Endodermal cell (in vitro differentiated cells): ENCODE results near the gene EHD3. TPM values are rescaled to one million over a fixed set of nuclear protein-coding genes. Genes with fewer than 3 reads are reported as not detected.

Experiments
- DNase-seq: peaks from one replicate; pipeline ENCODE4 v3.0.0-alpha.2; 2017
- H3K27ac ChIP-seq: 2 replicates; pipeline ENCODE4 v1.5.1; 2013; ENCODE audit warnings: mild to moderate bottlenecking, low read depth, low read length, moderate library complexity
- H3K27me3 ChIP-seq: 2 replicates; pipeline ENCODE4 v1.6.1; 2013; ENCODE audit warnings: mild to moderate bottlenecking, low read length, moderate library complexity; ENCODE audit not compliant: insufficient read depth, control insufficient read depth, poor library complexity, severe bottlenecking
- H3K36me3 ChIP-seq: 2 replicates; pipeline ENCODE4 v1.7.0; 2013; ENCODE audit warnings: mild to moderate bottlenecking, low read length, moderate library complexity; ENCODE audit not compliant: control insufficient read depth, insufficient read depth
- H3K4me1 ChIP-seq: one replicate; pipeline ENCODE4 v1.7.0; 2013; ENCODE audit warnings: low read length; ENCODE audit not compliant: control insufficient read depth, insufficient read depth
- H3K4me3 ChIP-seq: 2 replicates; pipeline ENCODE4 v1.5.1; 2013; ENCODE audit warnings: mild to moderate bottlenecking, low read length, moderate library complexity
- H3K9ac ChIP-seq: 2 replicates; pipeline ENCODE4 v1.6.1; 2013; ENCODE audit warnings: mild to moderate bottlenecking, low read length, moderate library complexity; ENCODE audit not compliant: poor library complexity, severe bottlenecking; ENCODE audit errors: extremely low read depth
- H3K9me3 ChIP-seq: 2 replicates; pipeline ENCODE4 v1.6.1; 2013; ENCODE audit warnings: mild to moderate bottlenecking, low read length, moderate library complexity; ENCODE audit not compliant: control insufficient read depth
- H3K27ac Mint-ChIP-seq: 2 replicates; pipeline ENCODE4 v1.8.0; 2020; ENCODE audit warnings: mixed read lengths
- H3K27me3 Mint-ChIP-seq: 2 replicates; pipeline ENCODE4 v1.8.0; 2021; ENCODE audit warnings: mild to moderate bottlenecking, mixed read lengths; ENCODE audit not compliant: insufficient read depth
- H3K36me3 Mint-ChIP-seq: 2 replicates; pipeline ENCODE4 v1.8.0; 2020; ENCODE audit warnings: low read depth, mixed read lengths
- H3K4me1 Mint-ChIP-seq: 2 replicates; pipeline ENCODE4 v1.8.0; 2020; ENCODE audit warnings: mixed read lengths
- H3K4me3 Mint-ChIP-seq: 2 replicates; pipeline ENCODE4 v1.8.0; 2020; ENCODE audit warnings: mild to moderate bottlenecking, moderate library complexity, mixed read lengths
- H3K9me3 Mint-ChIP-seq: 2 replicates; pipeline ENCODE4 v1.8.0; 2020; ENCODE audit warnings: mild to moderate bottlenecking, mixed read lengths
- CTCF ChIP-seq: fragments of 200-600 bp; sonication (generic); conservative IDR thresholded peaks from 2 replicates; pipeline ENCODE4 v1.5.0; 2021; ENCODE audit warnings: antibody characterized with exemption, mild to moderate bottlenecking
- WGBS, 2 experiments: methylation state at CpG; one replicate each; pipeline versions ENCODE4 v1.1.5 to v1.1.7; 2013; ENCODE audit warnings: missing lambda C conversion rate in 2 of 2, mixed read lengths in 1 of 2; ENCODE audit not compliant: insufficient coverage in 1 of 2, insufficient read length in 1 of 2; 5-methylcytosine and 5-hydroxymethylcytosine counted together
- long read RNA-seq, 4 experiments: library from polyadenylated mRNA in 2 of 4; library from RNA in 1 of 4; library from capped mRNA in 1 of 4; stranded (forward) in 3 of 4; unstranded in 1 of 4; transcript quantifications; one replicate each; pipeline ENCODE4 v2.0.0, GENCODE V29; 2020 to 2021; ENCODE audit warnings: inconsistent platforms in 1 of 4
- polyA plus RNA-seq, 2 experiments: library from polyadenylated mRNA; stranded (reverse); fragments of 50-300 nt; gene quantifications; one replicate each; pipeline ENCODE4 v1.2.3, GENCODE V29; 2013
- total RNA-seq, 2 donors: library from RNA; stranded (reverse); fragmentation: NEBNext Ultra II Directional in 1 of 2; extraction: Animal tissue kit (Norgen Biotek cat#: 25700) in 1 of 2; gene quantifications; 2 replicates in 1 of 2; 3 replicates in 1 of 2; pipeline ENCODE4 v1.2.1, GENCODE V29; 2021

The EHD3 gene
- total RNA-seq, result 10 to 100 TPM; 10.7 to 15.5 TPM
- 8.2 TPM for polyA plus RNA-seq (2013, experiment 1 of 2)
- polyA plus RNA-seq (2013, experiment 2 of 2), result 9.2 TPM
- long read RNA-seq, experiment 1, full-length matches to known transcripts, result 3 of 8 reads
- long read RNA-seq, experiment 1, partial matches to known transcripts, result 5 of 8 reads
- long read RNA-seq, experiment 1, other reads (novel, unspliced or antisense), result 0 of 8 reads
- long read RNA-seq, experiment 2, full-length matches to known transcripts, result 25 of 31 reads
- long read RNA-seq, experiment 2, partial matches to known transcripts, result 3 of 31 reads
- long read RNA-seq, experiment 2, other reads (novel, unspliced or antisense), result 3 of 31 reads
- long read RNA-seq, experiment 3, full-length matches to known transcripts, result 158 of 177 reads
- long read RNA-seq, experiment 3, partial matches to known transcripts, result 10 of 177 reads
- long read RNA-seq, experiment 3, other reads (novel, unspliced or antisense), result 9 of 177 reads
- long read RNA-seq, experiment 4, partial matches to known transcripts, result 0 of 3 reads
- long read RNA-seq, experiment 4, other reads (novel, unspliced or antisense), result 3 of 3 reads

GRCh38 chr2:31233741-31234682 lies at the start of gene EHD3:
EHD3 (plus strand) TSS chr2:31234152; CDS start chr2:31234622, 470 bp downstream.
- H3K9me3 ChIP-seq, result no peaks in the 10 kb centered on the region
- peak within 1 kb of the TSS; percentile 47 for H3K9ac ChIP-seq
- peak; percentile 92 for TF ChIP-seq CTCF
- Mint-ChIP-seq H3K36me3 (no peaks in the 10 kb centered on the region), H3K4me3 (peak within 1 kb of the TSS; percentile 62), H3K27me3 (peaks cover 5% of the 10 kb centered on the region), H3K9me3 (no peaks in the 10 kb centered on the region), H3K4me1 (peaks cover 17% of the 10 kb centered on the region), H3K27ac (no peak within 1 kb of the TSS)
- peak within 1 kb of the TSS; percentile 87 for H3K4me3 ChIP-seq
- no peak within 1 kb of the TSS for H3K27ac ChIP-seq
- H3K36me3 ChIP-seq, result no peaks in the 10 kb centered on the region
- H3K4me1 ChIP-seq, result peaks cover 7% of the 10 kb centered on the region
- no peaks in the 10 kb centered on the region for H3K27me3 ChIP-seq
- 1% methylated on average over 41 to 74 of the region's 74 CpGs for WGBS, 2 experiments
- DNase-seq, result peak; percentile 99

GRCh38 chr2:31187166-31187565 lies 46.8 kb upstream of the EHD3 start:
- WGBS, 2 experiments, result 86 to 89% methylated on average over 1 to 4 of the region's 4 CpGs
- Histone ChIP-seq H3K9me3 (no peaks in the 10 kb centered on the region), H3K27me3 (peaks cover 28% of the 10 kb centered on the region), H3K4me1 (no peaks in the 10 kb centered on the region), H3K4me3 (no peak overlapping the region), H3K27ac (no peak overlapping the region), H3K9ac (no peak overlapping the region), H3K36me3 (no peaks in the 10 kb centered on the region)
- no peak for TF ChIP-seq CTCF
- Mint-ChIP-seq H3K9me3 (peaks cover 8% of the 10 kb centered on the region), H3K27ac (no peak overlapping the region), H3K27me3 (peaks cover 43% of the 10 kb centered on the region), H3K4me3 (no peak overlapping the region), H3K36me3 (no peaks in the 10 kb centered on the region), H3K4me1 (no peaks in the 10 kb centered on the region)
- peak; percentile 10 for DNase-seq

DNA sequence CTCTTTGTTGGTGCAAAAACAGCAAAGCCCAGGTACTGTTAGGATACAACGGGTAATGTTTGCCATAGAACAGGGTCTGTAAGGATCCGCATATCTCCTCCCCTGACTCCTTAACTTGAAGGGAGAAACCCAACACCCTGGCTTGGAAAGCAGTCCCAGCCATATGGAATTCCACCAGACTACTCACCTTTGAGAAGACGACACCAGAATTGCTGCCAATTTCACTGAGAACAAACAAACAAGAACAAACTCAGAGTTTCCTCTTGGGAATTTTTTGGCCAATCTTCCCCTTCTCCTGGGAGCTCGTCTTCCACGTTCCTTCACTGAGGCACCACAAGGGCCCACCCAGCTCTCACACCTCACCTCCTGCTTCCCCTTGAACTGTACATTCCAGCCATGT lies 45.8 kb upstream of the EHD3 start:
- Histone ChIP-seq H3K4me1 (no peaks in the 10 kb centered on the region), H3K27ac (no peak overlapping the region), H3K9ac (no peak overlapping the region), H3K4me3 (no peak overlapping the region), H3K9me3 (no peaks in the 10 kb centered on the region), H3K27me3 (peaks cover 28% of the 10 kb centered on the region), H3K36me3 (no peaks in the 10 kb centered on the region)
- TF ChIP-seq CTCF, result no peak
- WGBS, 2 experiments, result 80 to 85% methylated on average over 5 of the region's 5 CpGs
- no peaks in the 10 kb centered on the region for H3K36me3 Mint-ChIP-seq
- no peak overlapping the region for H3K27ac Mint-ChIP-seq
- no peak overlapping the region for H3K4me3 Mint-ChIP-seq
- peak; percentile 22 for DNase-seq
- H3K9me3 Mint-ChIP-seq, result peaks cover 6% of the 10 kb centered on the region
- peaks cover 5% of the 10 kb centered on the region for H3K4me1 Mint-ChIP-seq
- H3K27me3 Mint-ChIP-seq, result peaks cover 43% of the 10 kb centered on the region
